ELR (cell line): Measurements from ENCODE around the gene RAB11FIP3.

Experiments used
- DNase-seq: peaks from one replicate; pipeline ENCODE4 v3.0.0-alpha.2; 2015; ENCODE audit warnings: low read depth

The RAB11FIP3 gene

GRCh38 chr16:533391-534123 is 108.1 kb downstream of the RAB11FIP3 start:
- DNase-seq: peak; percentile 22

DNA sequence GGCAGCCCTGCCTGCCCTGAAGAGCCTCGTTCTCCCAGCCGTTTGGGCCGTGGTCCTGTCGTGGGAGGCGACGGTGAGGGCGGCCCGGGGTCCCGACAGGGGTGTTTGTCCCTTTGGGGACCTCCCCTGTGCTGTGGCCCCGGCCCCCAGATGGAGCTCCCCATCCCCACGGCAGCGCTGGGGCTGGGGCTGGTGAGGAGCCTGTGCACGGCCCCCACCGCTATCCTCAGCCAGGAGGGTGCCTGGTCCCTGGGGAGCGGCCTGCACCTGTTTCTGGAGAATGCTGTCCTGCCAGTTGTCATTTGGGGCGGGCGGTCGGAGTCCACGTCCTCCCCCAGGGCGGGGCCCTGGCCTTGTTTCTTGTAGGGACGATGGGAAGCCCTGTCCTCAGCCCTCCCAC is 108.7 kb downstream of the RAB11FIP3 start:
- DNase-seq: no peak

- no peak for DNase-seq
These were observed 109.5 kb downstream of the RAB11FIP3 start for GRCh38 chr16:534856-535445.

DNA sequence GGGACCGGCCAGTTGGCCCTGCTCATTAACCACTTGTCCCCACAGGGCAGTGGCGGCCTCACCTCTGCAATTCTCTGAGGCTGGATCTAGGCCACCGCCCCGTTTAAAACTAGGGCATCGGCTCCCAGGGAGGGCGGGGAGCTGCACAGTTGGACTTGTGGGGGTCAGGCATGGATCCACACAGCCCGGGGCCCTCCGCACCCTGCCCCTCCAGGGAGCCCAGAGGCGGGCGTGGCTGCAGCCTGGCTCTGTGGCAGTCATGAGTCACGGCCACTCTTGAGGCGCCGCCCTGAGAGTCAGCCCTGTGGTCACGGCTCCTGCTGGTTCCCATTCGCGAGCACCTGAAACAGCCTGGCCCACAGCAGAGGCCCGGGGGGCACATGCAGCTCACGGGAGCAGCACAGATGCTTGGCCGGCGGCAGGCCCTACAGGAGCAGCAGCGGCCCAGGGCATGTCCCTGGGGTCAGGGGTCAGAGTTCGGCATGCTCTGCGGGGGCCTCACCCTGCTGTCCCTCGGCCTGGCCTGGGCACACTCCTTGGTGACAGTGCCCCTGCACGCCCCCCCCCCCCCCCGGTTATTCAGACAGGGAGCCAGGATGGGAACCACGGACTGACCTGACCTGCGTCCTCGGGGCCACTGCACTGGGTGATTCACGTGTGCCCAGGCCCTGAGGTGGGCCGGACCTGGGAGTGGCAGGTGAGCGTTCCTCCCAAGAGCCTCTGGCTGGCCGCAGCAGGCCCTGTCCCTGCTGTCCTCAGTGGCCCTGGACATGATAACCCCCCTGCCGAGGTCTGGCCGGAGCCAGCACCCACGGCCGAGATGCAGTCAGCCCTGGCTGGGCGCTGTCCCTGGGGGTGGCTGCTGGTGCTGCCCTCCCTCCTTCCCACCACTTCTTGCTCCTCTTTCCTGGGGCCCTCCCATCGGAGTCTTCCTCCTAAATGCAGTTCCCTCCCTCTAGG is 110.3 kb downstream of the RAB11FIP3 start:
- peak; percentile 93 for DNase-seq

DNA sequence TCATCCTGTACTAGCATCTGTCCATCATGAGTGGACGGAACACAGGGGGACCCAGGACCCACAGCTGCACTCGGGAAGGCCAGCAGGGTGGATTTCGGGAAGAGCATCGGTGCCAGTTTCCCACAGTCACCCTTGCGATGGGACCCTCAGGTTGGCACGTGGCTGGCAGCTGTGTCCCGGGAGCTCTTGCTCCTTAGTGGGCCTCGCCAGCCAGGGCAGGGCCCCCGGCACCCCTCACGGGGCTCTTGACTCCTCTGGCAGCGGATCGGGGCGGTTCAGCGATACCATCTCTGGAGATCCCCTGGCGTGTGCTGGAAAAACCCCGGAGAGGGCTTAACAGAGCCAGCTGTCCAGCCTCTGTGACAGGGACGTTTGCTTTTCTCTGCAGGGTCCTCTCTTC is 111.3 kb downstream of the RAB11FIP3 start:
- DNase-seq: no peak

- no peak for DNase-seq
These were observed 112.2 kb downstream of the RAB11FIP3 start for GRCh38 chr16:537415-538335.

DNA sequence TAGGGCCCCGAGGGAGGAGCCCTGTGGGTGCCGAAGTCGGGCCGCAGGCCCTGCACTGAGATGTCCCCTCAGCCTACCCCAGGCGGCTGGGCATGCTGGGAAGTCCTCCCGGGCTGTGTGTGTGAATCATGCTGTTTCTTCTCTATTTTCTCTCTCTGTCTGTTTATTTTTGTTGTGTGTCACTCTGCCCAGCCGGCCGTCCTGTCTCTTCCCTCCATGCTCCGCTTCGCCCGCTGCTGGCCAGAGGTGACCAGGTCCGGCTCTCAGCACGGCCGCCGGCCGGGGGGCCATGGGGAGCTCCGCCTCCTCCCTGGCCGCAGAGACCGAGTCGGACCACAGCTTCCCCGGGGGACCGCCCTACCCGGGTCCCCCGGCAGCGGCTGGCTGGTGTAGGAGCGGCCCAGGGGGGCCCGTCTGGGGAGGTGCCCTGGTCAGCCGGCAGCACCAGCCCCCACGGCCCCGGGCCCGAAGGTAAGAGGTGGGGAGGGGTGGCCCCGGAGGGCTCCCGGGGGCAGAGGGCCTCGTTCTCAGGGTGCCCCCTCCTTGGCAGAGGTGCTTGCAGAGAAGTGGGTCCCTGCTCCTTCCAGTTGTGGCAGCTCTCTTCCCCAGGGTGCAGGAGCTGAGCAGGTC is 114.6 kb downstream of the RAB11FIP3 start:
- DNase-seq: peak; percentile 86

- DNase-seq: no peak
These were observed 115.3 kb downstream of the RAB11FIP3 start for GRCh38 chr16:540645-541340.

DNA sequence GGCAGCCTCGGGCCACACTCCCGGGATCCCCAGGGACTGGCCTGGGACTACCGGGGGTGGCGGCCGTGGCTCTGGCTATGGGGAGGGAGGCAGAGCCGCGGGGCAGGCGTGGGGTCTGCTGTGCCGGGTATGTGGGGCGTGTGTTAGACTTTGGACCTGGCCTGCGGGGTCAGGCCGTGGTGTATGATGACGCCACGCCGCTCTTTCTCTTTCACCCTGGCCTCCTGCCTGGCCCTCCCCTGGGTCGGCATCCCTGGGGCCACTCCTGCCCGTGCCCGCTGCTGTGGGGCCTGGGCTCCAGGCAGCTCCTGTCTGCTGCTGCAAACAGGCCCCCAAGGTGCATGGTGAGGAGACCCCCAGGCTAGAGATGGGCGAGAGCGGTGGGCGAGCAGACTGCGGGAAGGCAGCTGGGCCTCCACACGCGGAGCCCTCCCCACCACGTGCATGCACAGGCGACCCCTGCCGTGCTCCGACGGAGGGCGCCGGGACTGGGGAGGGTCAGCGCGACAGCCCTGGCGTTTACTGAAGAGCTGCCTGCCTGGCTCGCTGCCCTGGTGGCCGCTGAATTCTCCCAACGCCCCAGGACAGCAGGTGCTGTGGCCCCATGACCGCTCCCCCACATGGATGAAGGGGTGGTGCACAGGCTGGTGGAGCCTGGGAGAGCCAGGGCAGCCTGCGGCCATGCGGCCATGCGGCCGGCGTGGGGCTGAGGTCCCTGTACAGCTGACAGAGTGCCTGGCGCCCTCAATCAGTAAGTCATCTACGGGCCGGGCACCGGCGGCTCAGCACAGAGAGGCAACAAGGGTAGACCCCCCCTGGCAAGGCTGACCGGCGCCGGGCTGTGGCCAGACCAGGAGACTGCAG is 118.1 kb downstream of the RAB11FIP3 start:
- no peak for DNase-seq

GRCh38 chr16:544517-544916 is 119.1 kb downstream of the RAB11FIP3 start:
- DNase-seq: no peak

GRCh38 chr16:546909-547770 is 121.7 kb downstream of the RAB11FIP3 start:
- peak; percentile 33 for DNase-seq

DNA sequence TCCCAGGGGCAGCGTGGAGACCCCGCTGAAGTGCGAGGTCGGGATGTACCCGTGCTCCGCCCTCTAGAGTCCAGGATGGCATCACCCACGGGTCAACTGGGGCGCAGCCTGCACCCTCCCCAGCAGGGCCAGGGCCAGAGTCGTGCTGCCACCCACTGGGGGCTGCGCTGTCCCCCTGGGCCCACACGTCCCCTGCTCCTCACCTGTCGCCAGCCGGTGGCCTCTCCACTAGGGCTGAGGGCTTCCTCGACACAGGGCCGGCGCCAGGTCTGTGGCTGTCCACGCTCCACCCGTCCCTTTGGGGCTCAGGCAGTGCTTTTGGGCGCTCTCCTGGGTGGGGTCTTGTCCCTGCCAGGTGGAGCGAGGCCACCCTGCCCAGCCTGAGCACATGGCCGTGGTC is 123.1 kb downstream of the RAB11FIP3 start:
- DNase-seq: no peak

- DNase-seq: no peak
These were observed 124.3 kb downstream of the RAB11FIP3 start for GRCh38 chr16:549544-550263.

DNA sequence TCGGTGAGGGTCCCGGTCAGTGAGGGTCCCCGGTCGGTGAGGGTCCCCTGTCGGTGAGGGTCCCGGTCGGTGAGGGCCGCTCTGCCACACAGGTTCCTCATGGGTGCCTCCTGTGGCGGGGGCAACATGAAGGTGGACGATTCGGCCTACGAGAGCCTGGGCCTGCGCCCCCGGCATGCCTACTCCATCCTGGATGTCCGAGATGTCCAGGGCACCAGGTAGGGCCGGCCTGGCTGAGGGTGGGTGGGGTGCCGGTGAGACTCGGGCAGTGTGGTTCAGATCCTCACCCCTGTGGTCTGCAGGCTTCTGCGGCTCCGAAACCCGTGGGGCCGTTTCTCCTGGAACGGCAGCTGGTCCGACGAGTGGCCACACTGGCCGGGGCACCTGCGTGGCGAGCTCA is 125.8 kb downstream of the RAB11FIP3 start:
- DNase-seq: no peak

- no peak for DNase-seq
These were observed 126.7 kb downstream of the RAB11FIP3 start for GRCh38 chr16:552171-552570.

DNA sequence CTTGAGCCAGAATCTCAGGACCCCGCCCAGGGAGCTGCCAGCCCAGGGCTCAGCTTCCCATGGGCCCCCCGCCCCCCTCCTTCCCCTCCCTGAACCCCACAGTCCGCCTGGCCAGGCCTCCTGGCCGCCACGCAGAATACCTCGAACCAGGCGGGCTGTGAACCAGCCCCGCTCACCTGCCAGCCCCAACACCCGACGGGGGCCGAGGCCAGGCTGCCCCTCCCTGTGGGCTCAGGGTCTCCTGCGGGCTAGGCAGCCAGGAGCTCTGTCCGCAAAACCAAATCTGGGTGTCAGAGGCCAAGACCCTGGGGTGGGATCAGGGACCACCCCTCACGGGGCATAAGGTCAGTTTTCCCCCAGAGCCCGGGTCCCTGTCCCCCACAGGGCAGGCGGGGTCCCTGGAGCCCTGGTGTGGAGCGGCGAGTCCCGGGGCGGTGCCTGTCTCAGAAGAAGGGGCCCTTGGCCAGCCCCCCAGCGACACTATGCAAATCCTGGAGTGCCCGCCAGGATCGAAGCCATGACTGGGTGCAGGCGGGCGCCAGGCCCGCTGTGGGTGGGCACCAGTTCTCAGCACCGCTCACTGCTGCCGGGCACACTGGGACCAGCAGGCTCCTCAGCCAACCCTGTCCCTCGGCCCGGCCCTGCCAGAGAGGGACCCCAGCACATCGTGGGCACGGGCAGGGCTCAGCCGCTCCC is 128.3 kb downstream of the RAB11FIP3 start:
- no peak for DNase-seq

GRCh38 chr16:554297-554621 is 128.8 kb downstream of the RAB11FIP3 start:
- DNase-seq: no peak
